Lung (tissue), 12 donors: ENCODE results near the gene NTSR2. TPM values are rescaled to one million over a fixed set of nuclear protein-coding genes. Genes with fewer than 3 reads are reported as not detected.

Experiments used
- ATAC-seq: fragments of 200-7000 bp; cut with Tn5 transposase; one replicate; pipeline ENCODE4 v1.9.1; 2020; ENCODE audit warnings: moderate number of reproducible peaks; ENCODE audit not compliant: insufficient read depth, low FRiP score
- DNase-seq, 3 donors: peaks; one replicate each; pipeline ENCODE4 v3.0.0-alpha.2; 2013 to 2017
- H3K27ac ChIP-seq, 2 donors: one replicate each; pipeline ENCODE4 v1.5.1; 2013; ENCODE audit warnings: mild to moderate bottlenecking in 2 of 2, moderate library complexity in 2 of 2, control low read depth in 1 of 2, inconsistent platforms in 1 of 2, low read depth in 1 of 2, low read length in 1 of 2
- H3K27me3 ChIP-seq, 3 donors: one replicate each; pipeline ENCODE4 v1.5.1; 2013; ENCODE audit warnings: low read length in 2 of 3; ENCODE audit not compliant: control insufficient read depth in 3 of 3, insufficient read depth in 3 of 3
- H3K36me3 ChIP-seq, 4 donors: one replicate each; pipeline ENCODE4 v1.5.1; 2013; ENCODE audit warnings: low read length in 4 of 4, mild to moderate bottlenecking in 1 of 4, moderate library complexity in 1 of 4; ENCODE audit not compliant: control insufficient read depth in 4 of 4, insufficient read depth in 4 of 4
- H3K4me1 ChIP-seq, 5 donors: one replicate each; pipeline ENCODE4 v1.5.1; 2013; ENCODE audit warnings: low read length in 5 of 5, mild to moderate bottlenecking in 2 of 5, moderate library complexity in 1 of 5; ENCODE audit not compliant: control insufficient read depth in 5 of 5, insufficient read depth in 5 of 5
- H3K4me3 ChIP-seq: one replicate; pipeline ENCODE4 v1.5.1; 2013; ENCODE audit warnings: mild to moderate bottlenecking, control low read depth, moderate library complexity
- H3K9ac ChIP-seq, 2 donors: one replicate each; pipeline ENCODE4 v1.5.1; 2013; ENCODE audit warnings: low read length in 2 of 2, control low read depth in 1 of 2; ENCODE audit not compliant: insufficient read depth in 1 of 2
- H3K9me3 ChIP-seq, 4 donors: one replicate each; pipeline ENCODE4 v1.5.1; 2013; ENCODE audit warnings: low read length in 3 of 4, mild to moderate bottlenecking in 1 of 4, moderate library complexity in 1 of 4; ENCODE audit not compliant: control insufficient read depth in 4 of 4, insufficient read depth in 3 of 4
- WGBS, 2 donors: extraction: QIAGEN DNeasy Blood & Tissue Kit; methylation state at CpG; one replicate each; pipeline ENCODE4 v1.1.7; 2013; 5-methylcytosine and 5-hydroxymethylcytosine counted together
- polyA plus RNA-seq, 2 donors: library from polyadenylated mRNA; stranded (reverse); fragments of 200-250 nt; gene quantifications; one replicate each; pipeline ENCODE4 v1.2.1, GENCODE V29; 2013
- total RNA-seq, 2 donors: library from RNA; depleted of rRNA in 1 of 2; stranded (reverse); fragments of >200 nt in 1 of 2; gene quantifications; one replicate each; pipeline ENCODE4 v1.2.1, GENCODE V29; 2014 to 2021
- TF ChIP-seq, protein P1 (sequence below): IDR thresholded peaks from 2 replicates; pipeline ENCODE4 v1.5.1; 2012; ENCODE audit warnings: mild to moderate bottlenecking; ENCODE audit errors: control extremely low read depth, extremely low read depth
- donor health status: control.
- donor health status: control.
- donor health status: Bipolar disorder and iron deficiency.
- donor health status: healthy.
- donor health status: DM: yes; HTN: yes; CAD: no.

NTSR2 gene
- total and polyA plus RNA-seq, 4 donors, result not detected

DNA sequence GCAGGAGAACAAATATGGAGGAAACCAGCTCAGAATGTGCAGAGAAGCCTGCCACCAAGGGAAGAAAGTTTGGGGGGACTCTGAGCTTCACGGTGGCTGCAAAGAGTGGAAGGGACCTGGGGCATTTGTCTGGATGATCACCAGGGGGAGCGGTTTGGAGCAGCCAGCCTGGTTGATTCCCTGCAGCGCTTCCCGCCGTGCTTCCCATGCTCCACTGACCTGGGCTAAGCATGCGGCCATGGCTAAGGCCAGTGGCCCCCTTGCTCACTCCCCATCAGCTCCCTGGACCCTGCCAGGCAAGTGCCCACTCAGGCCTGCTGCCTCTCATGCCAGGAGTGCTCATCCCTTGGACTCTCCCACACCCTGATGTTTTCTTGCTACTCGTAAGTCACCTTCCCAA lies 27.0 kb downstream of the NTSR2 start:
- 81 to 83% methylated on average over 7 of the region's 7 CpGs for WGBS, 2 donors
- H3K36me3 ChIP-seq, result peaks cover 0 to 7% (median 1%) of the 10 kb centered on the region in 4 donors
- ATAC-seq (no peak), DNase-seq (no peak)
- no peak overlapping the region for H3K9ac ChIP-seq
- TF ChIP-seq, protein P1, sequence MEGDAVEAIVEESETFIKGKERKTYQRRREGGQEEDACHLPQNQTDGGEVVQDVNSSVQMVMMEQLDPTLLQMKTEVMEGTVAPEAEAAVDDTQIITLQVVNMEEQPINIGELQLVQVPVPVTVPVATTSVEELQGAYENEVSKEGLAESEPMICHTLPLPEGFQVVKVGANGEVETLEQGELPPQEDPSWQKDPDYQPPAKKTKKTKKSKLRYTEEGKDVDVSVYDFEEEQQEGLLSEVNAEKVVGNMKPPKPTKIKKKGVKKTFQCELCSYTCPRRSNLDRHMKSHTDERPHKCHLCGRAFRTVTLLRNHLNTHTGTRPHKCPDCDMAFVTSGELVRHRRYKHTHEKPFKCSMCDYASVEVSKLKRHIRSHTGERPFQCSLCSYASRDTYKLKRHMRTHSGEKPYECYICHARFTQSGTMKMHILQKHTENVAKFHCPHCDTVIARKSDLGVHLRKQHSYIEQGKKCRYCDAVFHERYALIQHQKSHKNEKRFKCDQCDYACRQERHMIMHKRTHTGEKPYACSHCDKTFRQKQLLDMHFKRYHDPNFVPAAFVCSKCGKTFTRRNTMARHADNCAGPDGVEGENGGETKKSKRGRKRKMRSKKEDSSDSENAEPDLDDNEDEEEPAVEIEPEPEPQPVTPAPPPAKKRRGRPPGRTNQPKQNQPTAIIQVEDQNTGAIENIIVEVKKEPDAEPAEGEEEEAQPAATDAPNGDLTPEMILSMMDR, result no peak
- no peak overlapping the region for H3K4me3 ChIP-seq
- H3K27me3 ChIP-seq, result no peaks in the 10 kb centered on the region
- no peak overlapping the region for H3K27ac ChIP-seq
- H3K9me3 ChIP-seq, result no peaks in the 10 kb centered on the region
- no peaks in the 10 kb centered on the region for H3K4me1 ChIP-seq

DNA sequence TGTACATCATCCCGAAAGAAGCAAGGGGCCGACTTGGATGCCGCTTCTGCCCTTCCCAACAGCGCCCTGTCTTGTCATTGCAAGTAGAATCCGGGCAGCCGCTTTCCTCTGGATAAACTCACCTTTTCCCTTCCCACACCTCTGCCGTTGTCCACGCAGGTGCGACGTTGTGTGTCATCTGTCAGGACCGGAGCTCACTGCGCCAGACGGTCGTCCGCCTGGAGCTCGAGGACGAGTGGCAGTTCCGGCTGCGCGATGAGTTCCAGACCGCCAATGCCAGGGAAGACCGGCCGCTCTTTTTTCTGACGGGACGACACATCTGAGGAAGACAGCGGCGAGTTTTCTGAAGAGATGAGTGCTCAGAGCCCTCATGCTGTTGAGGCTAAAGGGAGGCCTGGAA lies 29.9 kb downstream of the NTSR2 start:
- H3K27me3 ChIP-seq, result no peaks in the 10 kb centered on the region
- peaks cover 0 to 2% (median 0%) of the 10 kb centered on the region in 4 donors for H3K9me3 ChIP-seq
- no peak overlapping the region for H3K27ac ChIP-seq
- 95 to 96% methylated on average over 27 of the region's 27 CpGs for WGBS, 2 donors
- TF ChIP-seq, protein P1, result no peak
- ATAC-seq (no peak), DNase-seq (no peak)
- H3K4me3 ChIP-seq, result no peak overlapping the region
- H3K36me3 ChIP-seq, result peaks cover 0 to 11% (median 3%) of the 10 kb centered on the region in 4 donors
- no peaks in the 10 kb centered on the region for H3K4me1 ChIP-seq
- H3K9ac ChIP-seq, result no peak overlapping the region

DNA sequence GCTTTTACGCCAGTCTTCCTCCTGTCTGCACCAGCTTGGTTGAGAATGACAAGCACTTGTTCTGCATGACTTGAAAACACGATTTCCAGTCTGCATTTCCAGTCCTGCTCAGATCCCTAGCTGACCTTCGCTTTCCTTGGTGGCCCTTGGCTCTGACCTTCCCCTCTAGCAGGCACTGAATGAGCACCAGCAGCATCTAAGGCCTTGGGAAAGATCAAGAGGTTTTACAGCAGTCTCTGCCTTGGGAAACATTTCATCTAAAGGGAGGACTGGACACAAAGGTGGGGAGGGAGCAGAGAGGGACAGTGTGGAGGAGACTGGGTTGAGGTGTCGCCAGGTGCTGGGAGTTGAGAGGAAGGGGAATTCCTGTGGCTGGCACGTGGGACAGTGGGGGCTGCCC lies 30.5 kb downstream of the NTSR2 start:
- ATAC-seq (no peak), DNase-seq (no peak)
- H3K4me1 ChIP-seq, result no peaks in the 10 kb centered on the region
- 78 to 82% methylated on average over 5 of the region's 5 CpGs for WGBS, 2 donors
- H3K9me3 ChIP-seq, result peaks cover 0 to 2% (median 0%) of the 10 kb centered on the region in 4 donors
- no peaks in the 10 kb centered on the region for H3K27me3 ChIP-seq
- peaks cover 0 to 17% (median 3%) of the 10 kb centered on the region in 4 donors for H3K36me3 ChIP-seq
- no peak overlapping the region for H3K27ac ChIP-seq
- TF ChIP-seq, protein P1, result no peak
- H3K9ac ChIP-seq, result no peak overlapping the region
- H3K4me3 ChIP-seq, result no peak overlapping the region

DNA sequence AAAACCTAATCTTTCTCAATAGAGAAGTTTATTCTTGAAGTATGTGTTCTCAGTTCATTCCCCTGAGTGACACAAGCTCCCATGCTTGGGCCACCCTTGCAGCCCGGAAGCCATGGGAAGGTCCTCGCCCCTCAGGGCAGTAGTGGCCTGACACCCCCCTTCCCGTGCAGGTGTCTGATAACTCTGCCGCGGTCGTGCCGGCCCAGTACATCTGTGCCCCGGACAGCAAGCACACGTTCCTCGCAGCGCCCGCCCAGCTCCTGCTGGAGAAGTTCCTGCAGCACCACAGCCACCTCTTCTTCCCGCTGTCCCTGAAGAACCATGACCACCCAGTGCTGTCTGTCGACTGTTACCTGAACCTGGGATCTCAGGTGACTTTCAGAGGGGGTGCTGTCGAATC lies 32.4 kb downstream of the NTSR2 start:
- H3K9ac ChIP-seq, result no peak overlapping the region
- 92 to 93% methylated on average over 15 of the region's 15 CpGs for WGBS, 2 donors
- no peak for DNase-seq

More for the DNA sequence above, 32.4 kb downstream of the NTSR2 start:
- Histone ChIP-seq H3K36me3 (peaks cover 0 to 22% (median 0%) of the 10 kb centered on the region in 4 donors), H3K27ac (no peak overlapping the region), H3K27me3 (no peaks in the 10 kb centered on the region), H3K9me3 (peaks cover 0 to 2% (median 0%) of the 10 kb centered on the region in 4 donors), H3K4me1 (no peaks in the 10 kb centered on the region), H3K4me3 (no peak overlapping the region)
- TF ChIP-seq, protein P1, result no peak
- ATAC-seq, result no peak
